ENCODE results near the gene DLG2. TPM values are rescaled to one million over a fixed set of nuclear protein-coding genes. Genes with fewer than 3 reads are reported as not detected.
"Not testable (repeated sequence)": the region's sequence is repeated elsewhere in the genome, so short reads cannot be mapped to it uniquely, and the experiment has no call there.

Gene DLG2
- total and polyA plus RNA-seq, 7 donors, result 0.23 to 5.3 (median 3.4) TPM

- WGBS, 3 donors, result 66 to 74% (median 71%) methylated on average over 4 of the region's 4 CpGs
- H3K27ac ChIP-seq, result no peak overlapping the region
- intact Hi-C loops (cut with DNase I), result no loop called here
These were observed 2189.2 kb downstream of the DLG2 start for GRCh38 chr11:83437939-83438338.

GRCh38 chr11:83436855-83437254, 2190.3 kb downstream of the DLG2 start:
- Histone ChIP-seq H3K4me1 (no peaks in the 10 kb centered on the region), H3K27ac (no peak overlapping the region), H3K4me3 (no peak overlapping the region), H3K36me3 (ENCODE audit: insufficient read depth in 1 of 2, low read depth in 1 of 2) (no peaks in the 10 kb centered on the region), H3K9me3 (no peaks in the 10 kb centered on the region), H3K27me3 (ENCODE audit: insufficient read depth in 3 of 3, low read length in 2 of 3) (no peaks in the 10 kb centered on the region)
- ATAC-seq (no peak), DNase-seq (no peak)
- intact Hi-C loops (cut with DNase I), result no loop called here
- WGBS, 3 donors, result 89 to 94% (median 89%) methylated on average over 3 of the region's 3 CpGs
- TF ChIP-seq, protein P1, sequence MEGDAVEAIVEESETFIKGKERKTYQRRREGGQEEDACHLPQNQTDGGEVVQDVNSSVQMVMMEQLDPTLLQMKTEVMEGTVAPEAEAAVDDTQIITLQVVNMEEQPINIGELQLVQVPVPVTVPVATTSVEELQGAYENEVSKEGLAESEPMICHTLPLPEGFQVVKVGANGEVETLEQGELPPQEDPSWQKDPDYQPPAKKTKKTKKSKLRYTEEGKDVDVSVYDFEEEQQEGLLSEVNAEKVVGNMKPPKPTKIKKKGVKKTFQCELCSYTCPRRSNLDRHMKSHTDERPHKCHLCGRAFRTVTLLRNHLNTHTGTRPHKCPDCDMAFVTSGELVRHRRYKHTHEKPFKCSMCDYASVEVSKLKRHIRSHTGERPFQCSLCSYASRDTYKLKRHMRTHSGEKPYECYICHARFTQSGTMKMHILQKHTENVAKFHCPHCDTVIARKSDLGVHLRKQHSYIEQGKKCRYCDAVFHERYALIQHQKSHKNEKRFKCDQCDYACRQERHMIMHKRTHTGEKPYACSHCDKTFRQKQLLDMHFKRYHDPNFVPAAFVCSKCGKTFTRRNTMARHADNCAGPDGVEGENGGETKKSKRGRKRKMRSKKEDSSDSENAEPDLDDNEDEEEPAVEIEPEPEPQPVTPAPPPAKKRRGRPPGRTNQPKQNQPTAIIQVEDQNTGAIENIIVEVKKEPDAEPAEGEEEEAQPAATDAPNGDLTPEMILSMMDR (IDR thresholded peaks at IDR 0.05), result no peak

More at GRCh38 chr11:83437939-83438338, 2189.2 kb downstream of the DLG2 start:
- H3K9me3 ChIP-seq, result no peaks in the 10 kb centered on the region
- H3K27me3 ChIP-seq (ENCODE audit: insufficient read depth in 3 of 3, low read length in 2 of 3), result no peaks in the 10 kb centered on the region
- no peaks in the 10 kb centered on the region for H3K36me3 ChIP-seq (ENCODE audit: insufficient read depth in 1 of 2, low read depth in 1 of 2)
- TF ChIP-seq, protein P1 (IDR thresholded peaks at IDR 0.05), result no peak
- H3K4me1 ChIP-seq, result no peaks in the 10 kb centered on the region
- no peak for ATAC-seq
- H3K4me3 ChIP-seq, result no peak overlapping the region
- no peak for DNase-seq

DNA sequence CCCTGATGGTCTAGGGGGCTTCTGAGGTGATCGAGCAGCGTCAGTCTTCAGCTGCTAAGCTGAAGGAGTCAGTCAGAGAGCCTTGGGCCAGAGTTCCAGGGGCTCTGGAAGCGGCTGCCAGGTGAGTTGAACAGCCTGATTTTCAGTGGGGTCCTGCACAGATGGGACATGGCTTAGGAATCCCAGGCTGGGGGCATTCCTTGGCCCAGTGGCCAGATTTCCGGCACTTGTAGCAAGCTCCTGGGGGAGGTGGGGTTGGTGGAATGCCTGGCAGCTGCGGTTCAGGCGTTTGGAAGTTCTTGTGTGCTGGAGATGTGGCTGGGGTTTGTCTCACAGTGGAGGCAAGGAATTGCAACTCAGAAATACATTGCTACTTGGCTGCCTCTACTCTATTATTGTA, 2192.3 kb downstream of the DLG2 start:
- WGBS, 3 donors, result 62 to 64% (median 63%) methylated on average over 6 of the region's 6 CpGs
- not testable (repeated sequence) for ATAC-seq, DNase-seq

DNA sequence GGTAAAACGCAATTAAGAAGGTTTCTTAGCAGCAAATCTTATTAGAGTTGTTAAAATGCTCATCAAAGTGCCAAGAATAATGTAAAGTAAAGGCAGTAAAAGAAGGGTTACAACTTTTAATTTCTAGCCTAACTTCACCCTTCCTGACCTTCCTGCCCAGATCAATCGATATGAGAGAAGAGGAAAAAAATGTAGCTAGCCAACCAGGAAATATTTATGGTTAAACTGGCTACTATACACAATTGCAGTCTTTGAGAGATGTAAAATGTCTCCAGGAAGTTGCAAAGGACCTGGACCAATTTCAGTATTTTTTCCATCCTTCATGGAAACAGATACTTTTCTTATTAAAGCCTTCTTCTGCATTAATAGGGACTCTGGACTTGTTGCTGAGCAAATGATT, 2199.2 kb downstream of the DLG2 start:
- ATAC-seq (no peak), DNase-seq (no peak)
- Histone ChIP-seq H3K27me3 (ENCODE audit: insufficient read depth in 3 of 3, low read length in 2 of 3) (no peaks in the 10 kb centered on the region), H3K36me3 (ENCODE audit: insufficient read depth in 1 of 2, low read depth in 1 of 2) (no peaks in the 10 kb centered on the region), H3K27ac (no peak overlapping the region), H3K4me3 (no peak overlapping the region), H3K4me1 (no peaks in the 10 kb centered on the region), H3K9me3 (no peaks in the 10 kb centered on the region)
- TF ChIP-seq, protein P1 (IDR thresholded peaks at IDR 0.05), result no peak
- intact Hi-C loops (cut with DNase I), result no loop called here
- WGBS, 3 donors, result 39 to 47% (median 46%) methylated on average over 2 of the region's 2 CpGs

More for the DNA sequence above, 2192.3 kb downstream of the DLG2 start:
- intact Hi-C loops (cut with DNase I); H3K4me1 ChIP-seq; H3K36me3 ChIP-seq (ENCODE audit: insufficient read depth in 1 of 2, low read depth in 1 of 2); H3K27me3 ChIP-seq (ENCODE audit: insufficient read depth in 3 of 3, low read length in 2 of 3); H3K4me3 ChIP-seq; H3K27ac ChIP-seq; H3K9me3 ChIP-seq: not testable (repeated sequence)

- DNase-seq, result no peak
- no peak overlapping the region for H3K4me3 ChIP-seq
- no peaks in the 10 kb centered on the region for H3K4me1 ChIP-seq
- ATAC-seq, result no peak
- intact Hi-C loops (cut with DNase I), result no loop called here
- TF ChIP-seq, protein P1 (IDR thresholded peaks at IDR 0.05), result no peak
- H3K27ac ChIP-seq, result no peak overlapping the region
- no peaks in the 10 kb centered on the region for H3K27me3 ChIP-seq (ENCODE audit: insufficient read depth in 3 of 3, low read length in 2 of 3)
- no peaks in the 10 kb centered on the region for H3K9me3 ChIP-seq
- no peaks in the 10 kb centered on the region for H3K36me3 ChIP-seq (ENCODE audit: insufficient read depth in 1 of 2, low read depth in 1 of 2)
- WGBS, 3 donors, result 35 to 49% (median 39%) methylated on average over 2 of the region's 2 CpGs
These were observed 2199.6 kb downstream of the DLG2 start for GRCh38 chr11:83427501-83427900.
